Lung microvascular endothelial cell (primary cell): ENCODE data around the gene CXXC5. TPM values are rescaled to one million over a fixed set of nuclear protein-coding genes. Genes with fewer than 3 reads are reported as not detected.

ENCODE experiments used
- DNase-seq, 2 donors: peaks; one replicate each; pipeline versions ENCODE4 v3.0.0 to v3.0.0-alpha.2; 2010; ENCODE audit warnings: low read depth in 2 of 2
- total RNA-seq: library from RNA; depleted of rRNA; stranded (reverse); fragments of >200 nt; gene quantifications from 2 replicates; pipeline ENCODE4 v1.2.1, GENCODE V29; 2014

CXXC5 gene
- total RNA-seq, 1 donor from 2014 or later, result 39.1 TPM

DNA sequence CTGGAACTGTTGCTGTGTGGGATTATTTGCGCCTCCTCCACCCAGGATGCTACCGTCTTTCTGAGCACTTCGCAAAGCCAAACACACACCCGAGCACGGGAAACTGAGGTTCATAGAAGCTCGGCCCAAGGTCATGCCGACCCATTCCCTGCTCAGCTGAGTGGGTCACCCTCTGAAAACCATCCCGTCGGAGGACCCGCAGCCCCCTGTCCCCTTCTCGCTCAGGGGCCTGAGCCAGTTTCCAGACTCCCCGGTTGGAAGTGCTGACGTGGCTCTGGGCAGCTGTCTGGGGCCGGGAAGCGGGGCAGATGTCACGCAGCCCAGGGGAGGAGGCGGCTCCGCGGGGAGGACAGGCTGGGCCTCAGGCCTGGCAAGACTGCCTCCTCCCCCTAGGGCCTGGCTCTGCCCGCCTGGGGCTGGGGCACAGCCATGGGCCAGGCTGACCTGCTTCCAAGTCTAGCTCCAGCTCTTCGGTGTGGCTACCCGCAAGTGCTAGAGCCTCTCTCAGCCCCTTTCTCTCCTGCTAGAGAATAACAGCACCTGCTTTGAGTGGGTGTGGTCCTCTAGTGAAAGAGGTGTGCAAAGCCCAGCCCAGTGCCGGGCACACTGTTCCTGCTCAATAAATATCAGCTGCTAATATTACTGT, 9.9 kb upstream of the CXXC5 start:
- peak; percentile 56 to 70 for DNase-seq

DNA sequence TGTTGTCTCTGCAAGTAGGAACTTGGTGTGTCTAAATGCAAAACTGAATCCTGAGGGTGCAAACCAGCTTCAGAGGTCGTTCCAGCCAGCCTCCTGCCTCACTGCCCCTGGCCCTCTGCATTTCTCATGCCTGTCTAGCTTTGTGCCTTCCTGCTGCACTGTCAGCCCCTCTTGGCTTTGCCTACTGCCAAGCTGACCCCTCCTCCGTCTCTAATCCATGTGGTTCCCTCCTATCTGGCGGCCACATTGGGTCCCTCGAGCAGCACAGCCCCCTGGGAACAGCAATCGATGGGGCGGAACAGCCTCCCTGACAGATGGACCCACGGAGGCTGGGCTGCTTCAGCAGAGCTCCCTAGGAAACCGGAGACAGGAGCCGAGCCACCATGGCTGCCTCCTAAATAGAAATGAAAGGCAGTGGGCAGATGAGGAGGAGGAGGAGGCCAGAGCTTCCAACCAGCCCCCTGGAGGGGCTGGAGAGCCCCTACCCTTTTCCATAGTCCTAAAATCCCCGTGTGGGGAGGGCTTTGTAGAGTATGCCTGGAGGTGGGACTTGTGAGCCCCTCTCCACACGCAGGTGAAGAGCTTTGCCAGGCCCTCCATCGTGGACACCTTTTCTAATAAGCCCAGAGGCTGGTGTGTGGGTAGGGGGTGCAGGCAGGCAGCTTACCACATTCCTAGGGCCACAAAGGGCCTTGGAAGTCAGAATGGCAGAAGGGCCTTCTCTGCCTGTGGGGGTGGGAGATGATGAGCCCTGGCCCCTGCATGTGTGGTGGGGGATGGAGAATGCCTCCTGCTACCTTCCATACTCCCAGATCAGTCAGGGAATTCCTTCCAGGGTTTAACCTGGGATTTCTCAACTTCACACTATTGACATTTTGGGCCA, 9.2 kb upstream of the CXXC5 start:
- no peak for DNase-seq

DNA sequence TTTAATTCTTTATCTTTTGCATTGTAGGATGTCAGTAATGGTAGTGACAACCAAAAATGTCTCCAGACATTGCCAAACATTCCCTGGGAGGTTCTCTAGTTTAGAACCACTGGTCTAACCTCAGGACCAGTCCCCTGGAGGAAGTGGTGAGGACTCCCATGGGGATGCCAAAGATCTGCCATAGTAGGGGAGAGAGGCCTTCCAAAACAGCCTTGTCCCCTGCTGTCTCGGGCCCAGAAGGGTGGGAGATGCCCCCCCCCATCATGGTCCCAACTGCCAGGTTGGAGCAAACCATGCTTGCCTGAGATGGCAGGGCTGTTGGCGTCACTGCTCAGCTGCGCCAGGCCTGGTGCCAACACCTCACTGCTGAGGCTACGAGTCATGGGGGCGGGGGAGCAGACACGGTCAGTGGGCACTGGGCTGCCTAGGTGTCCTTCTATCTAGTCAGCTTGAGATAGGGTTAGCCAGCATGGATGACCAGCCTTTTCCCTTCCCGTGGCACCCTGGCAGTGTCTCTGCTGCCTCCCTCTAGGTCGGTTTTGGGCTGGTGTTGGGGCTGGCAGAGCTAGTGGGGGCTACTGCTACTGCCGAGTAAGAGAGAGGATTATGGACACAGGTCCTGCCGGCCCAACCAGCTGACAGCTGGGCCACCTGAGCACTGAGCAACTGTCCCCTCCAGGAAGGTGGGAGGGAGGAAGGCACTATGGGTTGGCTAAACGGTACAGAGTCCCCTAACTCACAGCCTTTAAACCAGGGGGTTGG, 8.3 kb upstream of the CXXC5 start:
- peak in 1 of 2 donors; percentile 7 for DNase-seq

DNA sequence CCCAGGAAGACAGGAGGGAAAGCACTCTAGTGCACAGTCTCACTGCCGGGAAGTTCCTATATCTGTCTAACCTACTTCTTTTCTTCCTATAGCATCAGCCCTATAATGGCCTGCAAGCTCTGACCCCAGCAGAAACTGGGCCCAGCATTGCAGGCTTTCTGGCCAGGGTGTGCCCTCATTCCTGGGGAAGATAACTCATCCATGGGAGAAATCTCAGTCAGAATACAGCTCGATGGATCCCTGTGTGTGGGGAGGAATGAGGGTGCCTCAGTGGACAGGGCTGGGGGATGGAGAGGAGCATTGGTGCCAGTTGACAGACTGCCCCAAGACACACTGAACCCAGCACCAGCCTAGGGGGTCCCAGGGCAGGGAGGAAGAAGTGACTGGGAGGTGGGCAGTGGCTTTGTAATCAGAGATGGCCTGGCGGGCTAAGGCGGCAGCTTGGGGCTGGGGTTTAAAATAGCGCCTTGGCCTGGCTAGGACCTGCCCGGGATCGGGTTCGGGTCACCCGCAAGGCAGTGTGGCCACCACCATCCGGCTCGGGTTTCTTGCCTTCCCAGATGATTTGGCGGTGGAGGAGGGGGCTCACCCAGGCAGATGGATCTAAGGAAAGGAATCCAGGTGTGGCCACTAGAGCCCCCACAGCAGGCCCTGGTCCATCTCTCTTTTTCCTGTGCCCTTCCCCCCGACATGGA, 7.6 kb upstream of the CXXC5 start:
- no peak for DNase-seq

DNA sequence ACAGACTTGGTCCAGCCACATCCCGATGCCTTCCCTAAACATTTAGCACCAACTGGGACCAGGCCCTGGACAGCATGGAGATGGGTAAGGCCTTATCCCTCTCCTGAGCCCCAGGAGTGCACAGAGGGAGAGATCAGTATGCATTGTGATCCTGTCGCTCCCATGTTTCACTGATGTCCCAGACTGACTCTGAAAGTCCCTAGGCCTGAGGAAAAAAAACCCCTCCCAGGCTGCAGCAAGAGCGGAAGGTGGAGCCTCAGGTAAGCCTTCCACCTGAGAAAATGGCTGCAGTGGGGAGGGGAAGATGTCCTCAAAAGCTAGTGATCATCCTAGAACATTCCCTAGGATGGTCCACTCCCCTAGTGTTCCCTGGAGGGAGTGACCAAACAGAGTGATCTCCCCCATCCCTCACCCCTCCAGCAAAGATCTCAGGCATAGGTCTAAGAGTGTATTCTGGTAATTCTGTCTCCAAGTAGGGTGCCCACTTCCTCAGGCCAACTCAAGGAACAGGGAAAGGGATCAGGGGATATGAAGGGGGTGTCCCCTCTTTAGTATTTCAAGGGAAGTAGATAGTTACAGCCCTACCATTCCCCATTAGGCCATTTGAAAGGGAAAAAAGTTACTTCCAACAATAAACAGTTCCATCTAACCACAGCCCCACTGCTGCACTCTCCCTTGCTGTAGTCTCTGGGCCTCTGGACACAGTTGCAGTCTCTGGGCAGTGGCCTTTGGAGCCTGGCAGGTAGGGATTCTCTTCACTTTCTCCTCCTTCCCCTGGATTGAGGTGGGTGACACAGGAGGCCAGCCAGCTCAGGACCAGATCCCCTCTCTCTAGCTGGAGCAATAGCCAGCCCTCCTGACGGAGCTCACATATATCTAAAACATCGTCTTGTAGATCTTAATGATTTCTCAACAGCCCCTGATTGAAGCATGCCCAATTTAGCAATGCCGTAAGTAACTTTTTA, 6.8 kb upstream of the CXXC5 start:
- DNase-seq, result no peak

DNA sequence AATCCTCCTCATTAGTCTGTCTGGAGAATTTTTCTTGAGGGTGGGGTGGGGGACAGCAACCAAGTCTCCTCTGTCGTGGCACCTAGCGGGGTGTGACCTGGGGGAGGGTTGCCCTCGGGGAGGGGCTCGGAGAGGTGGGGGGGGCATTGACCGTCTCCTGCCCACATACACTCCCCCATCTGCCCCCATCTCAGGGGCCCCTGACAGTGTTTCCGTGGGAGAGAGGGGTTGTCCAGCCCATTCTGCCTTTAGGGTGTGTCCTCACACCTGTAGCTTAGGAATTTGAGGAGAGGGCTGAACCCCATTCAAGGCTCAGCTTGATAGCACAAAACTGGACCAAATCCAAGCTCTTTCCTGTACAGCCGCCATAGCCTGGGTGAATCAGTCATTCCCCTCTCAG, 5.9 kb upstream of the CXXC5 start:
- no peak for DNase-seq

DNA sequence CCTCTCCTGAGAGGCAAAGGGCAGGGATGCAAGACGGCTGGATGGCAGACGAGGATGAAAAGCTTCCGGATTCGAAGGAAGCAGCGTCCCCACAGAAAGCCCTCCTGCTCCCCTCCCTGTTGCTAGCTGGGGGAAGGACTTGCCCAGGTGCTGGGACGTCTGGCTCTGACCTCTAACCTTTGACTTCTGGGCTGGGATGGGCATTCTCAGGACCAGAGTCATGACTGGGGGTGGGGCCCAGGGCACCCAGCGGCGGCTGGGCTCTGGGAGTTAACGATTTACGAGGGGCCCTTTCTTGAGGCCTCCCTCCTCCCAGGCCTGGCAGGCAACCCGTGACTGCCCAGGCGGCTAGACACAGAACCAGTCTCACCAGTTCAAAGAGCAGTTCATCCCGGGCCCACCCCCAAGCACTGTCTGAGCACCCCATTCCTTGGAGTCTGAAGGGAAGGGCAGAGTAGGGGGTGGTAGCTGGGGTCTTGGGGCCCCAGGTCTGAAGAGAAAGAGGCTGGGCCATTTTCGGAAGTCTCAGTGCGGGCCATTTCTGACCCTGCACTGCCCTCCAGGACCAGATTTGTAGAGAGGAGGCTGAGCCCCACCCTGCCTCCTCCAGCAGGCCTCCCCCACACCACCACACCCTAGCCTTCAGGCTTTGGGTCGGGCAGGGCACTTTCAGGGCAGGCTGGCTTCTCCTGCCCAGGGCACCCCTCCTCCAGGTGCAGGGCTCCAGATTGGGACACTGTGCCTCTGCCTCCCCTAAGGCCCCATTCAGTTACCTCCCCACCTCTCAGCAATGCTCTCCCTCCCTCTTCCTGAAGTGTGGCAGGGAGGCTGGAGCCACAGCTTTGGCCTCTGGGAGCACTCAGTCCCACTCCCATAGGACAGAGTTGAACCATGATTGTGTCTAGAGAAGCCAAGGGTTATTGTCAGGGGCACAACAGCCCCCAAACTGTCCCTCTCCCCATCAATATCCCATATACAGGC, 5.0 kb upstream of the CXXC5 start:
- DNase-seq, result no peak

DNA sequence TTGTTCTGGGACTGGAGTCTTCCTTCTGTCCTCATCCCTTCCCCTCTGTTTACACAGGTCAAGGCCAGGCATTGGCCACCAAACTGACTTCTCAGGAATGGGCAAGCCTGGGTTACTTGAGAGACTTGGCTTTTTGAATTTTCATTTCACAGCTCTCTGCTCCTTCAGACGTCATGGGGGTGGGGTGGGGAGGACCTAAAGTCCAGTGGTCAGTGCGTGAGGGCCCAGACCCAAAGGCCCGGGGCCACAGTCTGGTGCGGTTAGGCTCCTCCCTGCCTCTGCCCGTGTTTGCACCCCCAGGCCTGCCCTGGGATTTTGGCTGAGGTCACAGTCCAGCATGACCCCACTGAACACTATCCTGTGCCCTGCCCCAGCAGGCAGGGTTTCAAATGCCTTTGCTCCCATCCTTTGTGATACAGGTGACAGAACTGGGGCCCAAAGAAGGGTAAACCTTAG, 4.1 kb upstream of the CXXC5 start:
- no peak for DNase-seq

DNA sequence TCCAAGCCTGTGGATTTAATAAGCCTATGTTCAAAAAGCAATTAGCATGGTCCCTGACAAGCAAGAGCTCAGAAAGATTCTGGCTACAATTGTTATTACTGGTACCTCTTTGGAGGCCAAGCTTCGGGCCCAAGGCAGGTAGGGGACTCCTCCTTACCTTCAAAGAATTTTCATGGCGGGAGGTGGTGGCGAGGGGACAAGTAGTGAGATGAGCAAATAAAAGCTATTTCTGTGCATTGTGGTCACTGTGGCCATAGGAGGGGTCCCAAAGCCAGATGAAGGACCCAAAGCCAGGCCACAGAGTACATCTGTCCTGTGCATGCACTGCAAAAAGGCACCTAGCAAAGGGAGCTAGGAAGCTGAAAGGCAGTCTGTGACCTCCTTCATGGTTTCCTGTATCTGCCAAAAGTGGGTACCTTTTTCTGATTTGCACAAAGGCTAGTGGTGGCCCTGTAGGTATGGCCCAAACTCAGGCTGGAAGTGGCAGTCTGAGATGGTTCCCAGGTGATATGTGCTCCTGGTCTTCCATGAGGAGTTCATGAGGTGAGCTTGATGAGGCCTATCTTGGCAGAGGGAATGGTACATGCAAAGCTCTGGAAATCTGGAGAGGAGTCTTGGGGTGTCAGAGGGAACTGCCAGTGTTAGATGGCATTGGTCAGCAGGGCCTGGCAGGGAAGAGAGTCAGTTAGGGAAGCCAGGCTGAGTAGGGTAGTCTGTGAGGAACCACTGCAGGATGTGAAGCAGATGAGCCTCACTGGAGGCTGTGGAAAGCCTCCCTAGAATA, 3.3 kb upstream of the CXXC5 start:
- DNase-seq, result no peak

DNA sequence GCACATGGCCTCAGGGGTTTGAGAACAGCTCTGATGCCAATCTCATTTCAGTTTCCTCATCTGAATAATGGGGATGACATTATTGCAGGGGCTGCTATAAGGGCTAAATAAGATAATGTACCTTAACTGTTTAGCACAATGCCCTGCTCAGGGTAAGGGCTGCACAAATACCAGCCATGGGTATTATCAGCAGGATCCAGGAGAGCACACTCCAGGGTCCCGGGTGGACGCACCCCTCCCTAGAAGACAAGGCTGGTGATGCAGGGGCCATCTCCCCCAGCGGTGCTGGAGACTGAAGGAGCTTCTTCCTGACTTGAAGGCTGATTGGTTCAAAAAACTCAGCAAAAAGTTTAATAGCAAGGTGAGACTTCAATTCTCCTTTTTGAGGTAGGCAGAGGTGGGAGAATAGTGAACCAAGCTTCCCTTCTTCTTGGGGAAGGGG, 2.7 kb upstream of the CXXC5 start:
- DNase-seq, result no peak

DNA sequence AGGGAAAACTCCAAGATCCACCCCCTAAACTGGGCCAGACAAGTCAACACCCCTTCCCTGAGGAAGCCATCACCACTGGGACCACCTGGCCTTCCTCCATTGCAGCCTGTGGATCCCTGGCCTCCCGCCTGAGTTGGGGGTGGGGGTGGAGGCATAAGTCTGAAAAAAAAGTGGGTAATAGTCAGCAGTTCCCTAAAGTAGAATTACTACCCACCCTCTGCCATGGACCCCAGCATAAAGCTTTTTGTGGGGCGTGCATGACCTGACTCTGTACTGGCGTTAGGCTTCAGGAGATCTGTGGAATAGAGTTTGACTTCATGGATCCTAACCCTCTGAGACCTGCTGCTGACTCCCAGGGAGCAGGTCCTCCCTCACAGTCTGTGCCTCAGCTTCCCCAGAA, 2.0 kb upstream of the CXXC5 start:
- DNase-seq, result no peak

DNA sequence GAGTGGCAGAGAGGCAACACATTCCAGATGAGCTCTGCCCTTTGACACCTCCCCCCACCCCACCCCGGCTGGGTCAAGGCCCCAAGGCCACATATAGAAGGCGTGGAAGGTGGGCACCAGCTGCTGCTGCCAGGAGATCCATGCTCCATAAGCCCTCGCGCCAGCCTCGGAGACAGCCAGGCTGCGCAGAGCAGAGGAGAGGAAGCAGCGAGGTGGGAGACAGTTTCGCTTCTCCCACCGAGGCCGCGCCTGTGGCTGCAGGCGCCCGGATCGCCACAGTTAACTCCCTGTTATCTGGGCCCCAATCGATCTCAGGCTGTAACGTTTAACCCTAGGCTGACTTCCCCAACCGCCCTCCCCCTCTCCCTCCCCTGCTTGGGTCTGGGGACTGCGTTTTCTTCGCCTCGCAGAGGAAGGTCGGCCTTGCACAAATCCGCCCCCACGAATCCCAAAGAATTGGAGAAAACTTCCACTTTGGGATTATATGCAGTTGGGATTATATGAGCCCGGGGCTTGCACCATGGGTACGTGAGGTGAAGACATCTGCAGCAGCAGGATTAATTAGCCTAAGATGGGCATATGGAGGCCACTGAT, 1.1 kb upstream of the CXXC5 start:
- no peak for DNase-seq

DNA sequence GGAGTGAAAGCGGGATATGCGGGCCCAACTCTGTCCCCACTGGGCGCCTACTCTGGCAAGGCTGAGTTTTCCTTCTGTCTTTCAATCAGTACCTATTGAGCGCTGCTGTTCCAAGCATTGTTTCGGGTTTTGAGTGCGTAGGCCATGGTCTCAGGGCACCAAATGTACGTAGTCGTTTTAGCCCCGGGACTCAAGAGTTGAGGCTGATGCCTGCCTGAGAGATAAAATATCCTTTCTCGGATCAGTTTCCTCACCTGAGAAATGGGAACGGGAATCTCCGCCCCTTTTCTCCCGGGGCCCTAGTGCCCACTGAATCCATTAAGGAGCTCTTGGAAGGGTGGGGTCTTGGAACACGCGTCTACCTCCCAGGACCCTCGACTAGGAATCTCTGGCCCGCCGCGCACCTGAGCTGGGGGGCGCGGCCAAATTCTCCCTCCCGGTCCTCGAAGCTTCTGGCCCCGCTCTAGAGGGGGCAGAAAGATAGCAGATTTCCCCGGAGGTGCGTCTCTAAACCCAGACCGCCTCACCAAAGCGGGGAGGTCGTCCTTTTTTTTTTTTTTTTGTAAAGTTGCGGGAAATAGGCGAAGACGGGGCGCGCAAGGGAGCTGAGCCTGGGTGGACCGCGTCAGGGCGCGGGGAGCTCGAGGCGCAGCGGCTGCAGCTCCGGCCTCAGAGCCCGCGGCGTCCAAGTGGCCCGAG, 494 bp upstream of the CXXC5 start:
- DNase-seq, result no peak

DNA sequence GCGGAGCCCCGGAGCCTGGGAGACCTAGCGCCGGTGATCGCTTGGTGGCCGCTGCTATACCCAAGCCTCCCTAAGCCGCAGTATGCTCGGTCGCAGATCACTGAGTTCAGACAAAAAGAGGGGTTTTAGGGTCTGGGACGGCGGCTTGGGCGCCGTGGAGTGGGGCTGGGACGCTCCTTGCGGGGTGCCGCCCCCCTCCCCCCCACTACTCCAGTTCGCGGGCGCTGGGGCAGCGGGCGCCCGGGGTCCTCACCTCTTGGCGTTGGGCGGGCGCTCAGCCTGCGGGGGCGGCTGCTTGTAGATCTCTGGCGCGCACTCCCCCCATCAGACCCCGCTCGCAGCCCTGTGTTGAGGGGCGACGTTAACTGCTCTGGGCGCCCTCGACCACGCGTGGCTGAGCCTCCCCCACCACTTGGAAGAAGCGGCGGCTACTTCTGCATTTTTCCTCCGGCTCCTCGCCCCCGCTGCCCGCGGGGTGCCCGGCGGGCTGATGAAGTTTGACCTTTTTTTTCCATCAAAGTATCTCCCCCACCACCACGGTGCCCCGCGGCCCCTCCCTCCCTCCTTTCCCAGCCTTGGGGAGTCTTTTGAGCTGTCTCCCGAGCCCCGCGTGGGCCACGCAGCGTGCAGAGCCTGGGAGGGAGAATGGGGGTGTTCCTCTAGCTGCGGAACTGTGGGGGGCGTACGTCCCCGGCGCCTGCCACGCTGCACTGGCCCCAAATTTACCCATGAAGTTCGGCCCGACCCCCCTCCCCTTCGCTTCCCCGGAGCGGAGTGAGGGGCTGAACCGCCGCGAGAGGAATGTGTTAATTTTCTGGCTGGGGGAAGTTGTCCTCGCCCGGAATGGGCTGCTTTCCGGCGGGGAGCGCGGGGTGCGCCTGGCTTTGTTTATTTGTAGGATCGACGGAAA, 1.2 kb downstream of the CXXC5 start:
- DNase-seq, result peak in 1 of 2 donors; percentile 40

DNA sequence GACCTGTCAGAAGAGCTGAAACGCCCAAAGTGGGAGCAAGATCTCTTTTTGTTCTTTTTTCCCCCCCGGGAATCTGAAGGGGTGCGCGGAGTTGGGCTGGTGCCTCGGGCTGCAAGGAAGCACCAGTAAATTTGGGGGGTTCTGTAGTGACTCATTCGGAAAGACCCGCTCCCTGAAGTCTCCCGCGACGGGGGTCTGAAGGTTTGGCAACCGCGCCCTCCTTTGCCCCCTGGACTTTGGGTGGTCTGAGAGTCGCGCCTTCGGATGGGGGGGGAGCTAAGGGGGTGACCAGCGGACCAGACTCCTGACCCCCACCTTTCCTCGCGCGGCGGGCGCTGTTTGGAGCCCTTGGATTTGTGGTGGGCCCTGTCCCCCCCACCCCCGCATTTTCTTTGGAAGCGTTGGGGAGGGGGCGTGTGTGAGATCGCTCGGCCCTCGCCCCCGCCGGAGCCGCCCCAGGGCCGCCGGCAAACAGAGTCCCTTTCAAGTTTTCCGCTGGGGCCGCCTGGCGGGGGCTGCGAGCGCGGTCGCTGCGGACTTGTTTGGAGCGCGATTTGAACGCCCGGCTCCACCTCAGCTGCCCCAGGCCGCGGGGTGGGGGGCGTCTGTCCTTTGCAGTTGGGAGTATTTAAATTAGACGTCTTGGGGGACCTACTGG, 2.0 kb downstream of the CXXC5 start:
- DNase-seq, result peak in 1 of 2 donors; percentile 66

DNA sequence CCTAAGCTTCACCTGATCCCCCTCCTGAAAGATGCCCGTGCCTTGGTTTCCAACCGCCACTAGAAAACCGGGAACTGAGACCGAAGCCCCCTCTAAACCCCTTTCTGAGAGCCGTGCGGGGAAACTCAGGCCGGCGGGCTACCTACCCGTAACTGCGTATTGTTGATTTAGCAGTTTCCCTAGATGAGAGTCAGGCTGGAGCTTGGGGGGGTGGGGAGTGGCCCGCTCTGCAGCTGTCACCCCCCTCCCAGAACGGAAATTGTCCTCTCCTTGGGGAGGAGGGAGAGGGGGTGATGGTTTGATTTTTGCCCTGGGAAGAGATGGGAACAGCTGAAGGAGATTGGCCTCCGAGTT, 2.5 kb downstream of the CXXC5 start:
- no peak for DNase-seq
